GM12878 (cell line): ENCODE measurements around the gene ARHGAP22. TPM values are rescaled to one million over a fixed set of nuclear protein-coding genes. Genes with fewer than 3 reads are reported as not detected.

ENCODE experiments used
- ATAC-seq: fragments of 200-7000 bp; cut with Tn5 transposase; 3 replicates; pipeline ENCODE4 v1.9.1; 2020; ENCODE audit warnings: mild to moderate bottlenecking, moderate library complexity
- BruUV-seq: library from RNA; stranded (reverse); fragments of 400-500 nt; replicated peaks from 2 replicates; lab custom pipeline; 2021; lab: Mats Ljungman, UMichigan
- CTCF ChIA-PET: fragments of 300-600 bp; sonication (Branson Sonifier 250); formaldehyde crosslinking; extraction: SDS; loops from one replicate; lab custom pipeline; 2021; ENCODE audit warnings: inconsistent platforms; lab: Yijun Ruan, JAX
- POLR2A ChIA-PET: fragments of 350-600 bp; formaldehyde crosslinking; extraction: SDS; loops from one replicate; lab custom pipeline; 2021; ENCODE audit warnings: inconsistent platforms; lab: Charles Lee
- RAD21 ChIA-PET: fragments of 300-600 bp; sonication (Branson Sonifier 250); formaldehyde crosslinking; loops from one replicate; lab custom pipeline; 2023; ENCODE audit warnings: antibody characterized with exemption; ENCODE audit not compliant: unreplicated experiment; lab: Charles Lee
- SMC1A ChIA-PET: fragments of 300-600 bp; sonication (Branson Sonifier 250); formaldehyde crosslinking; loops from one replicate; lab custom pipeline; 2023; ENCODE audit not compliant: unreplicated experiment, uncharacterized antibody; lab: Charles Lee
- DNase-seq: peaks from one replicate; pipeline ENCODE4 v3.0.0-alpha.2; 2011; ENCODE audit warnings: low read depth, low spot score
- FAIRE-seq: peaks from 3 replicates; lab custom pipeline; 2011; peaks lifted over from hg19 to GRCh38; lab: Jason Lieb, UNC
- H2AFZ ChIP-seq: 2 replicates; pipeline ENCODE4 v1.6.0; 2011; ENCODE audit warnings: low read depth, low read length, control low read depth; ENCODE audit not compliant: control insufficient read depth
- H3K27ac ChIP-seq: 2 replicates; pipeline ENCODE4 v1.5.1; 2011; ENCODE audit warnings: control low read depth; ENCODE audit not compliant: control insufficient read depth, insufficient read depth
- H3K27me3 ChIP-seq, 2 experiments: replicated peaks in 1 of 2; 2 replicates each; pipeline versions ENCODE4 v1.6.0 to v1.6.1; 2011; ENCODE audit warnings: low read length in 1 of 2; ENCODE audit not compliant: control insufficient read depth in 2 of 2, insufficient read depth in 2 of 2
- H3K36me3 ChIP-seq, 2 experiments: 2 replicates each; pipeline ENCODE4 v1.5.1; 2011; ENCODE audit warnings: low read length in 1 of 2; ENCODE audit not compliant: control insufficient read depth in 2 of 2, insufficient read depth in 2 of 2
- H3K4me1 ChIP-seq: 2 replicates; pipeline ENCODE4 v1.6.1; 2011; ENCODE audit warnings: mild to moderate bottlenecking, low read length, moderate library complexity, mixed read lengths; ENCODE audit not compliant: control insufficient read depth, insufficient read depth
- H3K4me2 ChIP-seq: 2 replicates; pipeline ENCODE4 v1.6.0; 2011; ENCODE audit warnings: control low read depth; ENCODE audit not compliant: control insufficient read depth, insufficient read depth
- H3K4me3 ChIP-seq: fragments of 200-600 bp; sonication (generic); 2 replicates; pipeline ENCODE4 v1.5.1; 2016
- H3K79me2 ChIP-seq: 2 replicates; pipeline ENCODE4 v1.6.0; 2011; ENCODE audit warnings: low read length; ENCODE audit not compliant: control insufficient read depth, insufficient read depth
- H3K9ac ChIP-seq: 2 replicates; pipeline ENCODE4 v1.8.0; 2011; ENCODE audit warnings: low read length, control low read depth, mixed read lengths; ENCODE audit not compliant: control insufficient read depth, insufficient read depth
- H3K9me3 ChIP-seq: replicated peaks from 3 replicates; pipeline ENCODE4 v1.5.1; 2011; ENCODE audit warnings: mild to moderate bottlenecking, low read length; ENCODE audit not compliant: control insufficient read depth, insufficient read depth
- H4K20me1 ChIP-seq: 2 replicates; pipeline ENCODE4 v1.6.0; 2011; ENCODE audit not compliant: control insufficient read depth, insufficient read depth
- ETV6 ChIP-seq, 2 experiments: fragments of 450-650 bp in 1 of 2; IDR thresholded peaks in 1 of 2; conservative IDR thresholded peaks in 1 of 2; 2 replicates each; pipeline ENCODE4 v1.6.1; 2014; ENCODE audit warnings: antibody characterized with exemption in 1 of 2, borderline replicate concordance in 1 of 2, low read depth in 1 of 2, mild to moderate bottlenecking in 1 of 2, moderate library complexity in 1 of 2
- HCFC1 ChIP-seq: fragments of 150-350 bp; IDR thresholded peaks from 2 replicates; pipeline ENCODE4 v1.6.1; 2014; ENCODE audit warnings: low read length
- IKZF2 ChIP-seq, 2 experiments: fragments of 450-650 bp; IDR thresholded peaks; 2 replicates each; pipeline ENCODE4 v1.6.1; 2017; ENCODE audit warnings: mild to moderate bottlenecking in 2 of 2, moderate library complexity in 2 of 2
- IRF3 ChIP-seq: fragments of 450-650 bp; IDR thresholded peaks from 2 replicates; pipeline ENCODE4 v1.6.1; 2014; ENCODE audit warnings: mild to moderate bottlenecking
- MXI1 ChIP-seq: fragments of 150-350 bp; IDR thresholded peaks from 2 replicates; pipeline ENCODE4 v1.6.1; 2011; ENCODE audit warnings: low read depth, mild to moderate bottlenecking, inconsistent platforms, low read length, improper control_type of control experiment
- NFYA ChIP-seq: IDR thresholded peaks from 2 replicates; pipeline ENCODE4 v1.6.1; 2011; ENCODE audit warnings: low read depth, mild to moderate bottlenecking, low read length, improper control_type of control experiment, borderline replicate concordance
- NFYB ChIP-seq: IDR thresholded peaks from 2 replicates; pipeline ENCODE4 v1.6.1; 2011; ENCODE audit warnings: low read depth, mild to moderate bottlenecking, low read length, improper control_type of control experiment, moderate library complexity; ENCODE audit not compliant: insufficient read depth
- RELA ChIP-seq: fragments of 450-650 bp; IDR thresholded peaks from 2 replicates; pipeline ENCODE4 v1.8.0; 2014; ENCODE audit warnings: borderline replicate concordance; ENCODE audit not compliant: partially characterized antibody
- RFX5 ChIP-seq: IDR thresholded peaks from 2 replicates; pipeline ENCODE4 v1.6.1; 2011; ENCODE audit warnings: low read depth, low read length, improper control_type of control experiment
- SP1 ChIP-seq: IDR thresholded peaks from one replicate; pipeline ENCODE4 v1.6.1; 2011; ENCODE audit warnings: low read depth, low read length
- SREBF1 ChIP-seq: IDR thresholded peaks from 2 replicates; pipeline ENCODE4 v1.6.1; 2012; ENCODE audit warnings: mild to moderate bottlenecking, low read length
- WGBS: methylation state at CpG from one replicate; pipeline ENCODE4 v1.1.6; 2016; ENCODE audit warnings: low lambda C conversion rate; ENCODE audit not compliant: insufficient replicate concordance, insufficient coverage; ENCODE audit errors: missing lambda C conversion rate; 5-methylcytosine and 5-hydroxymethylcytosine counted together
- in situ Hi-C: fragments of 300-500 bp; cut with MboI; formaldehyde crosslinking; loops from 9 replicates; pipeline ENCODE4 v1.14.3; 2018; ENCODE audit warnings: mixed read lengths
- intact Hi-C: fragments of 100-400 bp; cut with micrococcal nuclease; formaldehyde crosslinking; loops from one replicate; pipeline ENCODE4 v1.14.2; 2022; ENCODE audit not compliant: unreplicated experiment
- polyA plus RNA-seq, 11 experiments: library from polyadenylated mRNA; depleted of rRNA in 4 of 11; unstranded in 6 of 11; stranded (reverse) in 5 of 11; fragments of >200 nt; fragmentation: Nextera tagmentation in 4 of 11; fragmentation: Illumina TruSeq in 1 of 11; extraction: Ambion mirVana in 4 of 11; extraction: Trizol in 1 of 11; gene quantifications; 1 replicate in 1 of 11; 2 replicates in 10 of 11; pipeline versions ENCODE4 v1.2.1 to v1.2.3, GENCODE V29; 2011 to 2016; ENCODE audit warnings: inconsistent platforms in 2 of 11, missing spikeins in 2 of 11, low read depth in 1 of 11
- total RNA-seq, 4 experiments: library from RNA; depleted of rRNA in 3 of 4; stranded (reverse); fragments of >200 nt in 3 of 4; fragmentation: Illumina TruSeq in 1 of 4; extraction: Trizol in 1 of 4; gene quantifications; 2 replicates each; pipeline versions ENCODE4 v1.2.1 to v1.2.3, GENCODE V29; 2013 to 2021

The ARHGAP22 gene
- total and polyA plus RNA-seq, 10 of the 15 experiments (the other 5 are each of a cell fraction or from before 2014, with no cell fraction given): 0.07 to 0.61 (median 0.18) TPM; not detected in 5

GRCh38 chr10:48474765-48475365 lies 130.0 kb downstream of the ARHGAP22 start:
- ChIA-PET SMC1A (no interaction called here), POLR2A (no interaction called here), CTCF (no interaction called here), RAD21 (no interaction called here)
- in situ Hi-C loops (no loop called here), intact Hi-C loops (no loop called here)
- no peak for TF ChIP-seq NFYA
- no peak for TF ChIP-seq IRF3
- no peak for TF ChIP-seq NFYB
- TF ChIP-seq MXI1: no peak
- no peak for TF ChIP-seq RFX5
- Histone ChIP-seq H3K4me2 (no peak overlapping the region), H3K27ac (no peak overlapping the region), H3K4me3 (no peak overlapping the region), H3K27me3 (no peaks in the 10 kb centered on the region; a peak in 1 of 4 replicates), H3K36me3 (no peaks in the 10 kb centered on the region), H4K20me1 (no peaks in the 10 kb centered on the region), H3K79me2 (no peaks in the 10 kb centered on the region), H2AFZ (no peak overlapping the region), H3K9ac (no peak overlapping the region), H3K4me1 (no peaks in the 10 kb centered on the region), H3K9me3 (no peaks in the 10 kb centered on the region)
- BruUV-seq: no TSS peak
- ATAC-seq (no peak), DNase-seq (no peak), FAIRE-seq (no peak)
- 62% methylated on average over 3 of the region's 3 CpGs for whole genome bisulfite sequencing

GRCh38 chr10:48473704-48474103 lies 131.2 kb downstream of the ARHGAP22 start:
- FAIRE-seq (no peak), DNase-seq (no peak), ATAC-seq (no peak)
- BruUV-seq: no TSS peak
- H3K27me3 ChIP-seq: no peaks in the 10 kb centered on the region; a peak in 1 of 4 replicates
- no peak for TF ChIP-seq SREBF1
- TF ChIP-seq RELA: no peak
- TF ChIP-seq SP1: no peak
- no peak for TF ChIP-seq IKZF2 (IDR thresholded peaks at IDR 0.05)
- no peak for TF ChIP-seq ETV6 (conservative IDR thresholded peaks at IDR 0.05 in 1 of 2, IDR thresholded peaks at IDR 0.05 in 1 of 2; ENCODE audit: borderline replicate concordance in 1 of 2, low read depth in 1 of 2)
- TF ChIP-seq HCFC1: no peak
- TF ChIP-seq NFYA: no peak
- POLR2A ChIA-PET: no interaction called here
- H3K9ac ChIP-seq: no peak overlapping the region
- H4K20me1 ChIP-seq: no peaks in the 10 kb centered on the region
- H3K9me3 ChIP-seq: no peaks in the 10 kb centered on the region
- CTCF ChIA-PET: no interaction called here
- no peak overlapping the region for H2AFZ ChIP-seq
- in situ Hi-C loops (no loop called here), intact Hi-C loops (no loop called here)
- no peaks in the 10 kb centered on the region for H3K36me3 ChIP-seq
- H3K27ac ChIP-seq: no peak overlapping the region
- SMC1A ChIA-PET: no interaction called here
- H3K4me2 ChIP-seq: no peak overlapping the region
- RAD21 ChIA-PET: no interaction called here
- WGBS: 40% methylated on average over 5 of the region's 5 CpGs
- H3K4me3 ChIP-seq: no peak overlapping the region
- no peaks in the 10 kb centered on the region for H3K79me2 ChIP-seq
- H3K4me1 ChIP-seq: no peaks in the 10 kb centered on the region
